Caco-2 (cell line): Measurements from ENCODE around the gene LCLAT1. TPM values are rescaled to one million over a fixed set of nuclear protein-coding genes. Genes with fewer than 3 reads are reported as not detected.

Experiments used
- BruUV-seq: library from RNA; stranded (reverse); fragments of 400-500 nt; replicated peaks from 2 replicates; lab custom pipeline; 2021; lab: Mats Ljungman, UMichigan
- CTCF ChIA-PET: fragments of 300-600 bp; sonication (Branson Sonifier 250); formaldehyde crosslinking; loops from one replicate; lab custom pipeline; 2022; ENCODE audit warnings: antibody characterized with exemption; lab: Charles Lee
- POLR2A ChIA-PET: fragments of 300-600 bp; sonication (Branson Sonifier 250); formaldehyde crosslinking; loops from one replicate; lab custom pipeline; 2022; ENCODE audit warnings: antibody characterized with exemption; lab: Charles Lee
- DNase-seq, 2 experiments: peaks; one replicate each; pipeline versions ENCODE4 v3.0.0 to v3.0.0-alpha.2; 2020 to 2022
- H3K27me3 ChIP-seq: replicated peaks from 2 replicates; pipeline ENCODE4 v1.6.0; 2011; ENCODE audit warnings: low read length; ENCODE audit not compliant: control insufficient read depth, insufficient read depth
- H3K36me3 ChIP-seq: 2 replicates; pipeline ENCODE4 v1.5.1; 2011; ENCODE audit warnings: low read length; ENCODE audit not compliant: control insufficient read depth, insufficient read depth
- H3K4me1 ChIP-seq: fragments of 250-450 bp; sonication (Bioruptor Pico); 2 replicates; pipeline ENCODE4 v1.5.1; 2020; ENCODE audit warnings: mild to moderate bottlenecking
- H3K4me3 ChIP-seq: 2 replicates; pipeline ENCODE4 v1.5.1; 2011; ENCODE audit warnings: low read depth, mild to moderate bottlenecking, control low read depth, low read length
- H3K9me3 ChIP-seq: fragments of 250-450 bp; sonication (Bioruptor Pico); 2 replicates; pipeline ENCODE4 v1.5.1; 2020; ENCODE audit warnings: mild to moderate bottlenecking, moderate library complexity
- H3K27ac Mint-ChIP-seq: one replicate; pipeline ENCODE4 v1.8.0; 2022; ENCODE audit warnings: mixed read lengths; ENCODE audit not compliant: unreplicated experiment
- H3K27me3 Mint-ChIP-seq: one replicate; pipeline ENCODE4 v1.8.0; 2022; ENCODE audit warnings: mixed read lengths; ENCODE audit not compliant: insufficient read depth, unreplicated experiment
- H3K36me3 Mint-ChIP-seq: one replicate; pipeline ENCODE4 v1.8.0; 2022; ENCODE audit warnings: mild to moderate bottlenecking, mixed read lengths; ENCODE audit not compliant: insufficient read depth, unreplicated experiment
- H3K4me1 Mint-ChIP-seq: one replicate; pipeline ENCODE4 v1.8.0; 2022; ENCODE audit warnings: low read depth, mixed read lengths; ENCODE audit not compliant: unreplicated experiment
- H3K4me3 Mint-ChIP-seq: one replicate; pipeline ENCODE4 v1.8.0; 2022; ENCODE audit warnings: mild to moderate bottlenecking, moderate library complexity, mixed read lengths; ENCODE audit not compliant: unreplicated experiment
- H3K9me3 Mint-ChIP-seq: one replicate; pipeline ENCODE4 v1.8.0; 2022; ENCODE audit warnings: mixed read lengths; ENCODE audit not compliant: unreplicated experiment
- intact Hi-C: fragments of 100-400 bp; cut with micrococcal nuclease; formaldehyde crosslinking; loops from one replicate; pipeline ENCODE4 v1.10.0; 2022; ENCODE audit not compliant: unreplicated experiment
- total RNA-seq: library from RNA; stranded (reverse); gene quantifications from 2 replicates; pipeline ENCODE4 v1.2.3, GENCODE V29; 2022
- TF ChIP-seq, protein P1 (sequence below), 2 experiments: fragments of 200-600 bp in 1 of 2; IDR thresholded peaks; 1 replicate in 1 of 2; 2 replicates in 1 of 2; pipeline versions ENCODE4 v1.5.1 to v1.8.0; 2011 to 2022; ENCODE audit warnings: antibody characterized with exemption in 1 of 2, control low read depth in 1 of 2, inconsistent platforms in 1 of 2, low read depth in 1 of 2, low read length in 1 of 2, mild to moderate bottlenecking in 1 of 2, moderate library complexity in 1 of 2; ENCODE audit not compliant: insufficient read depth in 1 of 2, severe bottlenecking in 1 of 2, unreplicated experiment in 1 of 2

LCLAT1 gene
- total RNA-seq, 1 experiment from 2014 or later, result 52.2 TPM

DNA sequence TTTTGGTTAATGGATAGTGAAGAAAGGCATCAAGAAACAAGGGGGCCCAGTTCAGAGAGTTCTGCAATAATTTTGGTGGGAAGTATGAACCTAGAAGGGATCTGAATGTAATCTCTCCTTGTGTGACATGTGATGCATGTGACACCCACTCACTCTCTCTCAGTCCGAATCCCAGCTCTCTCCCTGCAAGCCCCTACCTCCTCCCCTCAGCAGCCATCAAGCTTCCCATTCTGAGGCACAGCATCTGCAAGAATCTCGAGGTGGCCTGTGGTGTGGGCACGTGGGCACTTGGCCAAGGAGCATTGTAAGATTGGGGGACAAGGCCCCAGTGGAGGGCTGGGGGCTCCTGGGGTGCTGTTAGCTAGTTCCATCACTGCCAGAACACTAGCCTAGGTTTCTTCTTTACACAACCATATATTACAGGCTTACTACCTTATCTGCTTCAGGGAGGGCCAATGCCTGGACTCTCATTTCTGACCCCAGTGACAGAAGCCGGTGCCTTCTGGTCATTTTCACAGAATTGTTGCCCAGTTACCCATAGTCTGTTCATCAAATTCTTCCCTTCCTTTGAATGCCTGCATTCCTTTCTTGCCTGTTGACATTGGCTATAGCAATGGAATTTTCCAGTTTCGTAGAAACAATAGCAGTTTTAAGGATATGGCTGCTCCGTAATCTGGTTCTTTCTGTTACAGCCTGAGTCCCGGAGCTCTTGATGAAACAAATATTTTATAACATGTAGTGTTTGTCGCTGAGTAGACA, 13.3 kb upstream of the LCLAT1 start:
- no peaks in the 10 kb centered on the region for H3K27me3 ChIP-seq
- no peaks in the 10 kb centered on the region for H3K9me3 ChIP-seq
- DNase-seq, result peak in 1 of 2 experiments; percentile 27
- H3K27me3 Mint-ChIP-seq, result no peaks in the 10 kb centered on the region
- no peaks in the 10 kb centered on the region for H3K9me3 Mint-ChIP-seq
- peaks cover 11% of the 10 kb centered on the region for H3K4me1 ChIP-seq
- ChIA-PET CTCF (no interaction called here), POLR2A (no interaction called here)
- no peaks in the 10 kb centered on the region for H3K36me3 ChIP-seq
- H3K36me3 Mint-ChIP-seq, result no peaks in the 10 kb centered on the region
- H3K4me1 Mint-ChIP-seq, result peaks cover 20% of the 10 kb centered on the region
- BruUV-seq, result no TSS peak
- TF ChIP-seq, protein P1, sequence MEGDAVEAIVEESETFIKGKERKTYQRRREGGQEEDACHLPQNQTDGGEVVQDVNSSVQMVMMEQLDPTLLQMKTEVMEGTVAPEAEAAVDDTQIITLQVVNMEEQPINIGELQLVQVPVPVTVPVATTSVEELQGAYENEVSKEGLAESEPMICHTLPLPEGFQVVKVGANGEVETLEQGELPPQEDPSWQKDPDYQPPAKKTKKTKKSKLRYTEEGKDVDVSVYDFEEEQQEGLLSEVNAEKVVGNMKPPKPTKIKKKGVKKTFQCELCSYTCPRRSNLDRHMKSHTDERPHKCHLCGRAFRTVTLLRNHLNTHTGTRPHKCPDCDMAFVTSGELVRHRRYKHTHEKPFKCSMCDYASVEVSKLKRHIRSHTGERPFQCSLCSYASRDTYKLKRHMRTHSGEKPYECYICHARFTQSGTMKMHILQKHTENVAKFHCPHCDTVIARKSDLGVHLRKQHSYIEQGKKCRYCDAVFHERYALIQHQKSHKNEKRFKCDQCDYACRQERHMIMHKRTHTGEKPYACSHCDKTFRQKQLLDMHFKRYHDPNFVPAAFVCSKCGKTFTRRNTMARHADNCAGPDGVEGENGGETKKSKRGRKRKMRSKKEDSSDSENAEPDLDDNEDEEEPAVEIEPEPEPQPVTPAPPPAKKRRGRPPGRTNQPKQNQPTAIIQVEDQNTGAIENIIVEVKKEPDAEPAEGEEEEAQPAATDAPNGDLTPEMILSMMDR (IDR thresholded peaks at IDR 0.05; ENCODE audit: insufficient read depth in 1 of 2, low read depth in 1 of 2, low read length in 1 of 2, severe bottlenecking in 1 of 2, unreplicated experiment in 1 of 2), result no peak
- no peak overlapping the region for H3K4me3 Mint-ChIP-seq
- no peak overlapping the region for H3K4me3 ChIP-seq
- intact Hi-C loops, result no loop called here
- peak overlapping the region; percentile 42 for H3K27ac Mint-ChIP-seq

DNA sequence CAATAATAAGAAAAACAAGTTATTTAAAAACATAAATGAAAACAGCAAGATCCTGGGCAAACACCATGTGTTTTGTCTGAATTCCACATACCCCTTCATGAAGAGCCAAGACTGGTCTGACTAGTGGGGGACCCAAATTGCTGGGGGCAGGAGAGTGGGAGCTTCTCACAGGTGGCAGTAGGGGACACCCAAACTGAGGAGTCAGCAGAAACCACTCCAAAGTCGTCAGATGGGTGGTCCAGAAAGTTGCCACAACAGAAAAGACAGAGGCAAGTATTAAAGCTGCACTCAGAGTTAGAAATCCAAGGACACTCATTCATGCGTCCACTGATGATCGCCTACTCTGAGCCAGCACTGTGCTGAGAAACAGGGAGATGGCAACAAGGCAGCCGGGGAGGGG, 12.3 kb upstream of the LCLAT1 start:
- H3K9me3 Mint-ChIP-seq, result no peaks in the 10 kb centered on the region
- no peaks in the 10 kb centered on the region for H3K9me3 ChIP-seq
- peaks cover 18% of the 10 kb centered on the region for H3K4me1 Mint-ChIP-seq
- ChIA-PET POLR2A (no interaction called here), CTCF (no interaction called here)
- H3K27me3 ChIP-seq, result no peaks in the 10 kb centered on the region
- TF ChIP-seq, protein P1 (IDR thresholded peaks at IDR 0.05; ENCODE audit: insufficient read depth in 1 of 2, low read depth in 1 of 2, low read length in 1 of 2, severe bottlenecking in 1 of 2, unreplicated experiment in 1 of 2), result no peak
- H3K27ac Mint-ChIP-seq, result no peak overlapping the region
- no peak overlapping the region for H3K4me3 ChIP-seq
- H3K27me3 Mint-ChIP-seq, result no peaks in the 10 kb centered on the region
- no peaks in the 10 kb centered on the region for H3K36me3 Mint-ChIP-seq
- H3K4me3 Mint-ChIP-seq, result no peak overlapping the region
- intact Hi-C loops, result no loop called here
- H3K36me3 ChIP-seq, result no peaks in the 10 kb centered on the region
- H3K4me1 ChIP-seq, result peaks cover 10% of the 10 kb centered on the region
- BruUV-seq, result no TSS peak
- DNase-seq, result no peak

DNA sequence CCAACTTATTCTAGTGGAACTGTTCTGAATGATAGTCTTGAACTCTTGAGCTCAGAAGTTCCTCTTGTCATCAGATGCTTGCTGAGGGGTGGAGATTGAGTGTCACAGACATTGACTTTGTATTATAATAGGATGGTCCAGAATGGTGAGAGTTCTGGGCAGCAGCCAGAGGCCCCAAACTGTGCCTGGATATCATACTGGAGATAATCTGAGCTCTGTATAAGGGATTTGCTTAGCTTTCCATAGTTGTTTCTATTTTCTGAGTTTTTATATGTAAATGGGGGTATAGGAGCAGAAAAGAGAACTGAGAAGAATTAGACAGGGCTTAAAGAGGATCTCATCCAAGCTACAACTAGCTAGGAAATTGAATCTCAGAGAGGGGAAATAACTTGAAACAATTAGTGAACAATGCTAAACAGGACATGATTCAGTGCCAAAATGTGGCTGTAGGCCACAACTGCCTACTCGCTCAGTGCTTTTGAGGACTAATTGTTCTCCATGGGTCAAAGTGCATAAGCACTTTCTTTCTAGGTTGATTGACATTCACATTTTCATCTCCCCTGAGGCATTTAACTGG, 10.1 kb upstream of the LCLAT1 start:
- TF ChIP-seq, protein P1 (IDR thresholded peaks at IDR 0.05; ENCODE audit: insufficient read depth in 1 of 2, low read depth in 1 of 2, low read length in 1 of 2, severe bottlenecking in 1 of 2, unreplicated experiment in 1 of 2), result no peak
- Mint-ChIP-seq H3K9me3 (no peaks in the 10 kb centered on the region), H3K4me3 (no peak overlapping the region), H3K27me3 (no peaks in the 10 kb centered on the region), H3K36me3 (no peaks in the 10 kb centered on the region), H3K27ac (no peak overlapping the region), H3K4me1 (peaks cover 26% of the 10 kb centered on the region)
- BruUV-seq, result no TSS peak
- ChIA-PET POLR2A (no interaction called here), CTCF (interaction anchor here (0.6 kb wide), 1 partner anchor 112 kb away, joined by 3 read pairs; no protein-coding TSS in a partner anchor)
- Histone ChIP-seq H3K4me3 (no peak overlapping the region), H3K27me3 (no peaks in the 10 kb centered on the region), H3K9me3 (no peaks in the 10 kb centered on the region), H3K36me3 (no peaks in the 10 kb centered on the region), H3K4me1 (peaks cover 10% of the 10 kb centered on the region)
- DNase-seq, result no peak
- intact Hi-C loops, result no loop called here
